Measurements from ENCODE around the gene VPS13D.

DNA sequence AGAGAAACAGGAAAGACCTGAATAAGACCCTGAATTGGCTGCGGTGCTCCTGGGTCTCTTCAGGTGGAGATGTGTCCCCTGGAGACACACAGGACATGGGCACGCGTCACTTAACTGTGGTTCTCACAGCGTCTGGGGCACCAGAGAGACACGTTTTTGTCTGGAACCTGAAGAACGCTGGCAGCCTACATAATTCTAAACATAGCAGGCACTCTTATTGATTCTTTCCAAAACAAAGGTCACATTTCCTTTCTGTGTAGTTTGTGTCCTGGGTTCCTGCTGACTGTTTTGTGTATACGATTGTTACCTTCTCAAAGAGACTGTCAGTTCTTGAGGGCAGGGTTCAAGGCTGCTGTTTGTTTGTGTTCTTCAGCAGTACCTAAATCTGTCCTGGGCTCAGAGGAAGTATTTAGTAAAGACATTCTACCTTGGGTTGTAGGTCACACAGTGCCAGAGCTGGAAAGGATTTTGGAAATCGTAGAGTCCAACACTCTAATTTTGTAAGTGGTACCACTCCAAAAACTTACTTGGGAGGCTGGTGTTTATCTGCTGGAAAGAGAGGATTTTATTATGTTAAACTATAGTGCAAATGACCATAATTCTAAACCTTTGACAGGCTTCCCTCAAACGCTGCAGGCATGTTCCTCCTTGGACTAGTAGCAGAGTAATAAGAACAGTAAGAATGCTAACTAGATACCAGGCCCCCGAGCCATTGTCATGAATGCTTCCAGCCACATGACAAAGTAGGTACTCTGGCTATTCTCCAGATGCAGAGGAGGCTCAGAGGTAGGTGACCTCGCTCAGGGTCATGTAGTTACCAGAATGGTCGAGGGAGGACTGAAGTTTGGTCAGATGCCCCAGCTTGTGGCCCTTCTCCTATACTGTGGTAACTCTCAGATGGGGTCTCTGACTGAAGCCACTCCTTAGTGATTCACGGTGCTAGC lies 223.8 kb downstream of the VPS13D start:
- TF ChIP-seq, protein P1, sequence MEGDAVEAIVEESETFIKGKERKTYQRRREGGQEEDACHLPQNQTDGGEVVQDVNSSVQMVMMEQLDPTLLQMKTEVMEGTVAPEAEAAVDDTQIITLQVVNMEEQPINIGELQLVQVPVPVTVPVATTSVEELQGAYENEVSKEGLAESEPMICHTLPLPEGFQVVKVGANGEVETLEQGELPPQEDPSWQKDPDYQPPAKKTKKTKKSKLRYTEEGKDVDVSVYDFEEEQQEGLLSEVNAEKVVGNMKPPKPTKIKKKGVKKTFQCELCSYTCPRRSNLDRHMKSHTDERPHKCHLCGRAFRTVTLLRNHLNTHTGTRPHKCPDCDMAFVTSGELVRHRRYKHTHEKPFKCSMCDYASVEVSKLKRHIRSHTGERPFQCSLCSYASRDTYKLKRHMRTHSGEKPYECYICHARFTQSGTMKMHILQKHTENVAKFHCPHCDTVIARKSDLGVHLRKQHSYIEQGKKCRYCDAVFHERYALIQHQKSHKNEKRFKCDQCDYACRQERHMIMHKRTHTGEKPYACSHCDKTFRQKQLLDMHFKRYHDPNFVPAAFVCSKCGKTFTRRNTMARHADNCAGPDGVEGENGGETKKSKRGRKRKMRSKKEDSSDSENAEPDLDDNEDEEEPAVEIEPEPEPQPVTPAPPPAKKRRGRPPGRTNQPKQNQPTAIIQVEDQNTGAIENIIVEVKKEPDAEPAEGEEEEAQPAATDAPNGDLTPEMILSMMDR (IDR thresholded peaks at IDR 0.05) = no peak
- TF ChIP-seq POLR2A (IDR thresholded peaks at IDR 0.05) = no peak

All from body of pancreas (tissue), 4 donors.